ENCODE data around the gene CA5A. TPM values are rescaled to one million over a fixed set of nuclear protein-coding genes. Genes with fewer than 3 reads are reported as not detected.
A peak's percentile ranks its signal among the peaks of the same experiment; 100 is the strongest.

CA5A gene
- total and polyA plus RNA-seq, 2 of the 13 experiments (the other 11 are each of a cell fraction or from before 2014, with no cell fraction given) = 66.8 to 106 TPM

GRCh38 chr16:87858151-87858993 lies 78.0 kb downstream of the CA5A start (continued):
- peak; percentile 96 for TF ChIP-seq SSRP1 (CRISPR knock-in tag; IDR thresholded peaks at IDR 0.05)
- 0 out of 2 replicates have a peak, but pooled peaks have one; percentile 27 for TF ChIP-seq ATF3 (CRISPR knock-in tag; IDR thresholded peaks at IDR 0.05)
- 0 out of 2 replicates have a peak, but pooled peaks have one; percentile 16 for TF ChIP-seq TSC22D2 (CRISPR knock-in tag; IDR thresholded peaks at IDR 0.05; ENCODE audit: borderline replicate concordance)
- TF ChIP-seq ZBTB4 (CRISPR knock-in tag; IDR thresholded peaks at IDR 0.05; ENCODE audit: borderline replicate concordance) = 0 out of 2 replicates have a peak, but pooled peaks have one; percentile 57
- 0 out of 2 replicates have a peak, but pooled peaks have one; percentile 14 for TF ChIP-seq ZNF343 (CRISPR knock-in tag; IDR thresholded peaks at IDR 0.05)
- TF ChIP-seq ZNF772 (CRISPR knock-in tag; IDR thresholded peaks at IDR 0.05) = peak; percentile 78; the same call in 1 of the 2 replicates
- peak; percentile 76 for TF ChIP-seq SALL1 (CRISPR knock-in tag; IDR thresholded peaks at IDR 0.05)
- TF ChIP-seq ZNF580 (CRISPR knock-in tag; IDR thresholded peaks at IDR 0.05; ENCODE audit: borderline replicate concordance, low read depth) = peak; percentile 87
- TF ChIP-seq ZNF503 (CRISPR knock-in tag; IDR thresholded peaks at IDR 0.05) = 0 out of 2 replicates have a peak, but pooled peaks have one; percentile 34
- peak; percentile 82 for TF ChIP-seq PITX1 (CRISPR knock-in tag; IDR thresholded peaks at IDR 0.05)
- TF ChIP-seq MAX (IDR thresholded peaks at IDR 0.05) = peak; percentile 60
- TF ChIP-seq STAG1 (CRISPR knock-in tag; IDR thresholded peaks at IDR 0.05) = peak; percentile 27
- peak; percentile 66 for TF ChIP-seq UBTF (CRISPR knock-in tag; IDR thresholded peaks at IDR 0.05)
- peak; percentile 84 for TF ChIP-seq ZNF687 (CRISPR knock-in tag; IDR thresholded peaks at IDR 0.05)
- TF ChIP-seq THAP11 (CRISPR knock-in tag; IDR thresholded peaks at IDR 0.05) = peak; percentile 43; the same call in 1 of the 2 replicates
